Endothelial cell of umbilical vein (primary cell): Measurements from ENCODE around the gene ZFR2.

ENCODE experiments used
- CTCF ChIP-seq, 2 donors: IDR thresholded peaks; 1 replicate in 1 of 2; 2 replicates in 1 of 2; pipeline ENCODE4 v1.5.1; 2011; ENCODE audit warnings: low read length in 2 of 2, mild to moderate bottlenecking in 2 of 2, moderate library complexity in 2 of 2, control low read depth in 1 of 2, inconsistent platforms in 1 of 2, low read depth in 1 of 2; ENCODE audit not compliant: insufficient read depth in 1 of 2; ENCODE audit errors: extremely low read depth in 1 of 2
- EZH2 ChIP-seq: IDR thresholded peaks from 2 replicates; pipeline ENCODE4 v1.6.1; 2012; ENCODE audit warnings: borderline replicate concordance, low read depth, mild to moderate bottlenecking, moderate library complexity, low read length, inconsistent platforms; ENCODE audit not compliant: severe bottlenecking
- FOS ChIP-seq: IDR thresholded peaks from 2 replicates; pipeline ENCODE4 v1.6.1; 2011; ENCODE audit warnings: mild to moderate bottlenecking, low read length, moderate library complexity, borderline replicate concordance; ENCODE audit not compliant: insufficient read depth
- JUN ChIP-seq: IDR thresholded peaks from 2 replicates; pipeline ENCODE4 v1.6.1; 2011; ENCODE audit warnings: borderline replicate concordance, low read depth; ENCODE audit not compliant: insufficient read length, insufficient read depth
- MAX ChIP-seq: IDR thresholded peaks from 2 replicates; pipeline ENCODE4 v1.6.1; 2011; ENCODE audit not compliant: insufficient read depth, insufficient read length
- MYC ChIP-seq: IDR thresholded peaks from one replicate; pipeline ENCODE4 v1.6.1; 2011; ENCODE audit warnings: mild to moderate bottlenecking, low read depth, low read length
- POLR2A ChIP-seq: IDR thresholded peaks from 2 replicates; pipeline ENCODE4 v1.6.1; 2012; ENCODE audit warnings: low read depth, mild to moderate bottlenecking, control low read depth, low read length
- POLR2AphosphoS5 ChIP-seq: IDR thresholded peaks from 2 replicates; pipeline ENCODE4 v1.6.1; 2012; ENCODE audit warnings: low read depth, mild to moderate bottlenecking, control low read depth, low read length, moderate library complexity; ENCODE audit not compliant: insufficient read depth

- TF ChIP-seq POLR2AphosphoS5 (no peak), CTCF (IDR thresholded peaks at IDR 0.05; ENCODE audit: extremely low read depth in 1 of 2, insufficient read depth in 1 of 2, low read depth in 1 of 2, low read length in 2 of 2) (peak; percentile 27 to 55), FOS (no peak), EZH2 (no peak), POLR2A (no peak), MAX (no peak), MYC (no peak), JUN (no peak)
These were observed 19.7 kb downstream of the ZFR2 start for GRCh38 chr19:3849092-3849491.
